ENCODE measurements around the gene C11orf54. TPM values are rescaled to one million over a fixed set of nuclear protein-coding genes. Genes with fewer than 3 reads are reported as not detected.

C11orf54 gene
- total RNA-seq, 1 donor from 2014 or later, result 27.5 TPM

GRCh38 chr11:93728792-93729128, 12.7 kb upstream of the C11orf54 start:
- no peak overlapping the region for H3K27ac Mint-ChIP-seq (ENCODE audit: unreplicated experiment)
- no peak for DNase-seq (ENCODE audit: low read depth, low spot score)
- no peaks in the 10 kb centered on the region for H3K27me3 Mint-ChIP-seq (ENCODE audit: low read depth)
- peaks cover 13% of the 10 kb centered on the region for H3K36me3 Mint-ChIP-seq (ENCODE audit: low read depth)
- no peak for TF ChIP-seq CTCF (conservative IDR thresholded peaks at IDR 0.05)
- H3K4me3 Mint-ChIP-seq, result no peak overlapping the region
- H3K4me1 Mint-ChIP-seq, result no peaks in the 10 kb centered on the region
- no peaks in the 10 kb centered on the region for H3K9me3 Mint-ChIP-seq

GRCh38 chr11:93729129-93729616, 12.3 kb upstream of the C11orf54 start:
- TF ChIP-seq CTCF (conservative IDR thresholded peaks at IDR 0.05), result no peak
- peaks cover 12% of the 10 kb centered on the region for H3K36me3 Mint-ChIP-seq (ENCODE audit: low read depth)
- no peak for DNase-seq (ENCODE audit: low read depth, low spot score)

GRCh38 chr11:93730108-93731107, 11.1 kb upstream of the C11orf54 start:
- Mint-ChIP-seq H3K4me3 (no peak overlapping the region), H3K36me3 (ENCODE audit: low read depth) (peaks cover 16% of the 10 kb centered on the region), H3K27ac (ENCODE audit: unreplicated experiment) (no peak overlapping the region), H3K4me1 (peaks cover 11% of the 10 kb centered on the region), H3K9me3 (no peaks in the 10 kb centered on the region), H3K27me3 (ENCODE audit: low read depth) (no peaks in the 10 kb centered on the region)
- DNase-seq (ENCODE audit: low read depth, low spot score), result no peak
- no peak for TF ChIP-seq CTCF (conservative IDR thresholded peaks at IDR 0.05)

More at GRCh38 chr11:93729129-93729616, 12.3 kb upstream of the C11orf54 start:
- no peaks in the 10 kb centered on the region for H3K9me3 Mint-ChIP-seq
- no peak overlapping the region for H3K27ac Mint-ChIP-seq (ENCODE audit: unreplicated experiment)
- H3K4me3 Mint-ChIP-seq, result no peak overlapping the region
- H3K4me1 Mint-ChIP-seq, result peaks cover under 1% of the 10 kb centered on the region
- no peaks in the 10 kb centered on the region for H3K27me3 Mint-ChIP-seq (ENCODE audit: low read depth)

- H3K36me3 Mint-ChIP-seq (ENCODE audit: low read depth), result peaks cover 17% of the 10 kb centered on the region
Observed at GRCh38 chr11:93732237-93732892, 9.1 kb upstream of the C11orf54 start.

More at GRCh38 chr11:93732237-93732892, 9.1 kb upstream of the C11orf54 start:
- H3K4me1 Mint-ChIP-seq, result peaks cover 26% of the 10 kb centered on the region
- no peak for DNase-seq (ENCODE audit: low read depth, low spot score)
- no peak overlapping the region for H3K4me3 Mint-ChIP-seq
- no peaks in the 10 kb centered on the region for H3K9me3 Mint-ChIP-seq
- no peak overlapping the region for H3K27ac Mint-ChIP-seq (ENCODE audit: unreplicated experiment)
- no peaks in the 10 kb centered on the region for H3K27me3 Mint-ChIP-seq (ENCODE audit: low read depth)
- TF ChIP-seq CTCF (conservative IDR thresholded peaks at IDR 0.05), result no peak

All from neural crest cell (in vitro differentiated cells).